Hippocampal formation (tissue), 2 donors: Measurements from ENCODE around the gene ARHGAP36.

Experiments
- DNase-seq, 2 donors: peaks; one replicate each; lab custom pipeline; 2025; lab: John Stamatoyannopoulos, UW

ARHGAP36 gene

GRCh38 chrX:131068945-131069719 lies 11.0 kb downstream of the ARHGAP36 start:
- DNase-seq = peak in 1 of 2 donors; percentile 10

DNA sequence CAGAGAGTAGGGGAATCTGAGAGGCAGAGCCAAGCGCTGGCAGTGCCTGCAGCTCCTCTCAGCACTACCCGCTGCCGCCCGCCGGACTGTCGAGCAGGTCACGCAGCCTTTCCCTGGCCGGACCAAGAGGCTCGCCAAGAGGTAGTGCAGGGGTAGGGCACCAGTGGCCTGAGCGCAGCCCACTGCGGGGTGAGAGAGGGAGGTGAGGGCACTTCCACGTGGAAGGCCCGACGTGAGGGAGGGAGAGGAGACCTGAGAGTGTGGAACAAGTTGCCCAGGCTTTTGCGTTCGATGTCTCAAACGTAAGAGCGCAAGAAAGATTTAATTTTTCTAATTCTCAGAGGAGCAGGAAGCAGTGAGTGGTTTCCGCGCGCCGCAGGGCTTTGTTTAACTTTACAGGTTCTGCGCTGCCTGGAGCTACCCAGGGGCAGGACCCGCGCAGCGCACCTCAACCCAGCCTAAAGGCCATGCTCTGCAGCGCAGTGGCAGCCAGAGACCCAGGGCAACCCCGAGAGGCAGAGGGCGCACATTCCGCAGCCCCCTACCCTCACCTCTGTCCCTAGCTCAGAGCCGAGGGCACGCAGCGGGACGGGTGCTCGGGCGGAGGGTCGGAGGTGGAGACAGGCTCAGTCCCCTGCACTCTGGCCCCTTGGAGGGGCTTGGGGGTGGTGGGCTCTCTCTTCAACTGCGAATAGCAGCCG lies 14.9 kb downstream of the ARHGAP36 start:
- no peak for DNase-seq

GRCh38 chrX:131073607-131074006 lies 15.5 kb downstream of the ARHGAP36 start:
- no peak for DNase-seq

DNA sequence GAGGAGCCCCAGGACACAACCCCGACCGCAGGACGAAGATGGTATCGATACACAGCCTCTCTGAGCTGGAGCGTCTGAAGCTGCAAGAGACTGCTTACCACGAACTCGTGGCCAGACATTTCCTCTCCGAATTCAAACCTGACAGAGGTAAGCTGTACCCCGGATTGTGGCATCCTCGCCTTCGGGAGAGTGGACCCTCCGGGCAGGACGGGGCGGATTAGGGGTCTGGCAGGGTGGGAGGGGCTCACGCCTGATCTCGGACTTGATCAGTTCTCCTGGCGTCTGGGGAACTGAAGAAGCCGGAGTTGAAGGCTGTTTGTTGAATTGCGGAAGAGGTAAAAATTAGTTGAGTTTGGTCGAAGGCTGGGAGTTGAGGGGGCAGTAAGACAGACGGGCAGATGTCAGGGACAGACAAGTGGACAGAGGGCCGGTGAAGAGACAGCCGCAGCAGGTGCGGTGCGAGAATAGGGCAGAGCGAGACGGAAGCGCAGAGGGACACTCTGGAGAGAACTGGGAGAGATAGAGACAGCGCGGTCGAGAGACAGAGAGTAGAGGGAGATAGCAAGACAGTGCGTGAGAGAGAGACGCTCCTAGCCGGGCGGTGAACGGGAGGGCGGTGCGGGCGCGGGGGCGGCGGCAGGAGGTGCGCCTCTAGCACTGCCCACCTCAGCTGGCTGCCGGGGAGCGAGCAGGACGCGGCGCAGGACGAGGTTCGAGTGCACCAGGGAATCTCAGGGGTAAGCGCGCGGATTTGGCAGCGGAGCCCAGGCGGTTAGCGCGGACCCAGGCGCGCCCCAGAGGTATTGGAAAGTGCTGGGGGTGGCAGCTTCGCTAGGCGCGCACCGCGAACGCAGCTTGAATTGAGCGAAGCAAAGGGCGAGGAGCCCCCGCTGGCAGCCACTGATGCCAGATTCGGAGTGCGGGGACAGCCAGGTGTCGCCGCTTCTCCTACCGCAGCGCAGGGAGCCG lies 23.9 kb downstream of the ARHGAP36 start:
- no peak for DNase-seq

- DNase-seq = no peak
Observed at GRCh38 chrX:131083510-131084142, 25.5 kb downstream of the ARHGAP36 start.

- no peak for DNase-seq
Observed at GRCh38 chrX:131084145-131084544, 26.0 kb downstream of the ARHGAP36 start.

DNA sequence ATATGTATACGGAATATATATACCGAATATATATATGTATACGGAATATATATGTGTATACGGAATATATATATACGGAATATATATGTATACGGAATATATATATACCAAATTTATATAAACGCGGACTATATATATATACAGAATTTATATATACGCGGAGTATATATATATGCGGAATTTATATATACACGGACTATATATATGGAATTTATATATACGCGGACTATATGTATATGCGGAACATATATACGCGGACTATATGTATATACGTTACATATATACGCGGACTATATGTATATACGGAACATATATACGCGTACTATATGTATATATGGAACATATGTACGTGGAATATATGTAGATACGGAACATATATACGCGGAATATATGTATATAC lies 78.6 kb downstream of the ARHGAP36 start:
- DNase-seq = no peak

GRCh38 chrX:131139072-131139471 lies 80.9 kb downstream of the ARHGAP36 start:
- DNase-seq = no peak
